HepG2 (cell line): ENCODE results near the gene LGALS9. TPM values are rescaled to one million over a fixed set of nuclear protein-coding genes. Genes with fewer than 3 reads are reported as not detected.

ENCODE experiments used
- AKNA ChIP-seq: sonication (generic); formaldehyde crosslinking; IDR thresholded peaks from 2 replicates; pipeline ENCODE4 v1.4.0; 2020; ENCODE audit warnings: missing genetic modification reagents, borderline replicate concordance
- DMTF1 ChIP-seq: sonication (generic); formaldehyde crosslinking; IDR thresholded peaks from 2 replicates; pipeline ENCODE4 v1.4.0; 2020; ENCODE audit warnings: mild to moderate bottlenecking, missing genetic modification reagents
- DZIP1 ChIP-seq: sonication (generic); formaldehyde crosslinking; IDR thresholded peaks from 2 replicates; pipeline ENCODE4 v1.5.0; 2020; ENCODE audit warnings: mild to moderate bottlenecking, missing genetic modification reagents
- FOXP4 ChIP-seq: sonication (generic); formaldehyde crosslinking; IDR thresholded peaks from 2 replicates; pipeline ENCODE4 v1.4.0; 2020; ENCODE audit warnings: missing genetic modification reagents
- HNF4G ChIP-seq, 2 experiments: sonication (generic) in 1 of 2; formaldehyde crosslinking in 1 of 2; IDR thresholded peaks; 2 replicates each; pipeline versions ENCODE4 v1.4.0 to v1.6.1; 2011 to 2020; ENCODE audit warnings: borderline replicate concordance in 2 of 2, low read depth in 2 of 2, mild to moderate bottlenecking in 2 of 2, low read length in 1 of 2, missing genetic modification reagents in 1 of 2, moderate library complexity in 1 of 2
- NR0B2 ChIP-seq: sonication (generic); formaldehyde crosslinking; IDR thresholded peaks from 2 replicates; pipeline ENCODE4 v1.4.0; 2020; ENCODE audit warnings: mild to moderate bottlenecking, missing genetic modification reagents
- THAP9 ChIP-seq: sonication (generic); formaldehyde crosslinking; IDR thresholded peaks from 2 replicates; pipeline ENCODE4; 2020; ENCODE audit warnings: missing genetic modification reagents, mild to moderate bottlenecking, borderline replicate concordance
- ZNF317 ChIP-seq: sonication (generic); formaldehyde crosslinking; IDR thresholded peaks from 2 replicates; pipeline ENCODE4 v1.5.0; 2020; ENCODE audit warnings: mild to moderate bottlenecking, missing genetic modification reagents
- ZNF792 ChIP-seq: IDR thresholded peaks from 2 replicates; pipeline ENCODE4 v1.6.1; 2016
- polyA plus RNA-seq, 8 experiments: library from polyadenylated mRNA; depleted of rRNA in 3 of 8; stranded (reverse) in 7 of 8; unstranded in 1 of 8; fragments of >200 nt; fragmentation: Illumina TruSeq in 4 of 8; extraction: Trizol in 4 of 8; gene quantifications; 2 replicates each; pipeline versions ENCODE4 v1.2.1 to v1.2.3, GENCODE V29; 2011 to 2016; ENCODE audit warnings: low read depth in 4 of 8, missing spikeins in 1 of 8, mixed read lengths in 1 of 8; ENCODE audit not compliant: insufficient read depth in 1 of 8
- total RNA-seq, 5 experiments: library from RNA; depleted of rRNA; stranded (reverse); fragments of >200 nt; fragmentation: Illumina TruSeq; extraction: Trizol; gene quantifications; 2 replicates each; pipeline ENCODE4 v1.2.3, GENCODE V29; 2016; ENCODE audit warnings: low read depth in 1 of 5

LGALS9 gene
- total and polyA plus RNA-seq, 2 of the 13 experiments (the other 11 are each of a cell fraction or from before 2014, with no cell fraction given): 0.40 to 1.4 TPM

- peak; percentile 44; the same call in 1 of the 2 replicates for TF ChIP-seq THAP9
- no peak for TF ChIP-seq FOXP4 (CRISPR knock-in tag)
- TF ChIP-seq ZNF792 (CRISPR knock-in tag): no peak
- TF ChIP-seq HNF4G (IDR thresholded peaks at IDR 0.05; ENCODE audit: borderline replicate concordance, low read depth, low read length): no peak
- no peak for TF ChIP-seq HNF4G (CRISPR knock-in tag; IDR thresholded peaks at IDR 0.05; ENCODE audit: borderline replicate concordance, low read depth)
- no peak for TF ChIP-seq AKNA (CRISPR knock-in tag)
- TF ChIP-seq ZNF317: no peak
- no peak for TF ChIP-seq DMTF1 (CRISPR knock-in tag)
- TF ChIP-seq DZIP1: no peak
- no peak for TF ChIP-seq NR0B2 (CRISPR knock-in tag)
Observed at GRCh38 chr17:27654654-27655524, 23.9 kb downstream of the LGALS9 start (continued).
